Chondrocyte (in vitro differentiated cells): ENCODE data around the gene SOX6. TPM values are rescaled to one million over a fixed set of nuclear protein-coding genes. Genes with fewer than 3 reads are reported as not detected.
A peak's percentile ranks its signal among the peaks of the same experiment; 100 is the strongest.

ENCODE experiments used
- DNase-seq: peaks from one replicate; pipeline ENCODE4 v3.0.0; 2021; ENCODE audit warnings: mixed read lengths, low spot score
- H3K27ac Mint-ChIP-seq: one replicate; pipeline ENCODE4 v1.8.0; 2021; ENCODE audit warnings: mild to moderate bottlenecking, moderate library complexity, mixed read lengths; ENCODE audit not compliant: unreplicated experiment
- H3K27me3 Mint-ChIP-seq: 2 replicates; pipeline ENCODE4 v1.8.0; 2021; ENCODE audit warnings: low read depth, mixed read lengths
- H3K36me3 Mint-ChIP-seq: 2 replicates; pipeline ENCODE4 v1.8.0; 2021; ENCODE audit warnings: low read depth, mixed read lengths
- H3K4me1 Mint-ChIP-seq: 2 replicates; pipeline ENCODE4 v1.8.0; 2021; ENCODE audit warnings: low read depth, mild to moderate bottlenecking, mixed read lengths
- H3K4me3 Mint-ChIP-seq: one replicate; pipeline ENCODE4 v1.8.0; 2021; ENCODE audit warnings: mild to moderate bottlenecking, moderate library complexity, mixed read lengths; ENCODE audit not compliant: unreplicated experiment
- H3K9me3 Mint-ChIP-seq: 2 replicates; pipeline ENCODE4 v1.8.0; 2021; ENCODE audit warnings: low read depth, mixed read lengths
- CTCF ChIP-seq: fragments of 200-600 bp; sonication (generic); IDR thresholded peaks from 2 replicates; pipeline ENCODE4 v1.5.0; 2021; ENCODE audit warnings: antibody characterized with exemption, mild to moderate bottlenecking, moderate library complexity
- total RNA-seq: library from RNA; stranded (reverse); gene quantifications from 3 replicates; pipeline ENCODE4 v1.2.1, GENCODE V29; 2021

The SOX6 gene
- total RNA-seq, 1 donor from 2014 or later = 29.9 TPM

- H3K4me3 Mint-ChIP-seq = no peak overlapping the region
- H3K9me3 Mint-ChIP-seq = no peaks in the 10 kb centered on the region
- no peaks in the 10 kb centered on the region for H3K27me3 Mint-ChIP-seq
- peaks cover 19% of the 10 kb centered on the region for H3K4me1 Mint-ChIP-seq
- peaks cover 3% of the 10 kb centered on the region for H3K36me3 Mint-ChIP-seq
- no peak for TF ChIP-seq CTCF
- no peak for DNase-seq
- no peak overlapping the region for H3K27ac Mint-ChIP-seq
Measured at GRCh38 chr11:16336204-16336603, 20.1 kb downstream of the SOX6 start.

GRCh38 chr11:16335236-16335962 lies 20.9 kb downstream of the SOX6 start:
- H3K4me3 Mint-ChIP-seq = no peak overlapping the region
- peaks cover 4% of the 10 kb centered on the region for H3K36me3 Mint-ChIP-seq
- H3K9me3 Mint-ChIP-seq = no peaks in the 10 kb centered on the region
- TF ChIP-seq CTCF = no peak
- no peak for DNase-seq
- H3K27me3 Mint-ChIP-seq = no peaks in the 10 kb centered on the region
- H3K27ac Mint-ChIP-seq = no peak overlapping the region
- peaks cover 19% of the 10 kb centered on the region for H3K4me1 Mint-ChIP-seq

- DNase-seq = no peak
- peak overlapping the region; percentile 85 for H3K27ac Mint-ChIP-seq
Measured at GRCh38 chr11:16326679-16327297, 29.6 kb downstream of the SOX6 start.

GRCh38 chr11:16322190-16322589 lies 34.2 kb downstream of the SOX6 start:
- no peak overlapping the region for H3K4me3 Mint-ChIP-seq
- H3K27ac Mint-ChIP-seq = no peak overlapping the region
- no peak for TF ChIP-seq CTCF
- no peak for DNase-seq
- no peaks in the 10 kb centered on the region for H3K9me3 Mint-ChIP-seq
- H3K27me3 Mint-ChIP-seq = no peaks in the 10 kb centered on the region
- no peaks in the 10 kb centered on the region for H3K36me3 Mint-ChIP-seq
- peaks cover 19% of the 10 kb centered on the region for H3K4me1 Mint-ChIP-seq

More at GRCh38 chr11:16326679-16327297, 29.6 kb downstream of the SOX6 start:
- Mint-ChIP-seq H3K9me3 (no peaks in the 10 kb centered on the region), H3K4me3 (no peak overlapping the region), H3K4me1 (peaks cover 16% of the 10 kb centered on the region), H3K36me3 (peaks cover 5% of the 10 kb centered on the region), H3K27me3 (no peaks in the 10 kb centered on the region)
- TF ChIP-seq CTCF = no peak

- no peaks in the 10 kb centered on the region for H3K9me3 Mint-ChIP-seq
- H3K4me3 Mint-ChIP-seq = no peak overlapping the region
- no peak for TF ChIP-seq CTCF
Measured at GRCh38 chr11:16321148-16321547, 35.2 kb downstream of the SOX6 start.

More at GRCh38 chr11:16321148-16321547, 35.2 kb downstream of the SOX6 start:
- H3K27me3 Mint-ChIP-seq = no peaks in the 10 kb centered on the region
- H3K27ac Mint-ChIP-seq = no peak overlapping the region
- no peaks in the 10 kb centered on the region for H3K36me3 Mint-ChIP-seq
- DNase-seq = no peak
- H3K4me1 Mint-ChIP-seq = peaks cover 10% of the 10 kb centered on the region
